ENCODE results near the gene INPP5A. TPM values are rescaled to one million over a fixed set of nuclear protein-coding genes. Genes with fewer than 3 reads are reported as not detected.

The INPP5A gene
- total RNA-seq, 1 donor from 2014 or later = 45.2 TPM

GRCh38 chr10:132590752-132591121 is 53.1 kb downstream of the INPP5A start:
- DNase-seq (ENCODE audit: low spot score) = no peak
- Mint-ChIP-seq H3K36me3 (ENCODE audit: low read depth, unreplicated experiment) (peaks cover 8% of the 10 kb centered on the region), H3K9me3 (ENCODE audit: unreplicated experiment) (no peaks in the 10 kb centered on the region), H3K4me3 (ENCODE audit: unreplicated experiment) (peak overlapping the region; percentile 71), H3K4me1 (ENCODE audit: unreplicated experiment) (peaks cover 55% of the 10 kb centered on the region), H3K27ac (ENCODE audit: unreplicated experiment) (peak overlapping the region; percentile 70), H3K27me3 (ENCODE audit: unreplicated experiment) (peaks cover 10% of the 10 kb centered on the region)
- no peak for TF ChIP-seq CTCF (IDR thresholded peaks at IDR 0.05; ENCODE audit: unreplicated experiment)

- Mint-ChIP-seq H3K4me1 (ENCODE audit: unreplicated experiment) (peaks cover 52% of the 10 kb centered on the region), H3K27me3 (ENCODE audit: unreplicated experiment) (peaks cover 10% of the 10 kb centered on the region), H3K4me3 (ENCODE audit: unreplicated experiment) (peak overlapping the region; percentile 71), H3K27ac (ENCODE audit: unreplicated experiment) (peak overlapping the region; percentile 70), H3K36me3 (ENCODE audit: low read depth, unreplicated experiment) (peaks cover 8% of the 10 kb centered on the region), H3K9me3 (ENCODE audit: unreplicated experiment) (no peaks in the 10 kb centered on the region)
- no peak for TF ChIP-seq CTCF (IDR thresholded peaks at IDR 0.05; ENCODE audit: unreplicated experiment)
- no peak for DNase-seq (ENCODE audit: low spot score)
Measured at GRCh38 chr10:132591166-132591971, 53.8 kb downstream of the INPP5A start.

DNA sequence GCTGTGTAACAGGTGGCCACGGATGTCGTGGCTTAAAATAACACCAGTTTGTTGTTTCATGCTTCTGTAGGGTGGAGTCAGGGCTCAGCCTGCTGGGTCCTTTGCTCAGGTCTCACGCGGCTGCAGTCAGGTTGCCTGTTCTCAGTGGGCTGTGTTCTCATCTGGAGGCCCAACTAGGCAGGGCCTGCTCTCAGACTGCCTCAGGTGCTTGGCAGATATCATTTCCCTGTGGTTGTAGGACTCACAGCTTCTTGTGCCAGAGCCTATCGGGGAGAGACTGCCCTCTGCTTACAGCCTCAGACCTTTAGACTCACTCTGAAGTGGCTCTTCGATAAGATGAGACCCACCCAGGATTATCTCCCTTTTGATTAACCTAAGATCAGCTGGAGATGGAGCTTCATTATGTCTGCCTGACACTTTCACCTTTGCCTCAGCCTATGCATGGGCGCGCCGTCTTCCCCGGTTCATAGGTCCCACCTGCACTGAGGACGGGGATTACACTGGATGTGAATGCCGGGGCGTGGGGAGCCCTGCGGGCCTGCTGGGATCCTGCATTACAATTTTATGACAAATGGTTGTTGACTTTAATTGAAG is 55.3 kb downstream of the INPP5A start:
- Mint-ChIP-seq H3K36me3 (ENCODE audit: low read depth, unreplicated experiment) (peaks cover 8% of the 10 kb centered on the region), H3K4me3 (ENCODE audit: unreplicated experiment) (no peak overlapping the region), H3K9me3 (ENCODE audit: unreplicated experiment) (no peaks in the 10 kb centered on the region), H3K4me1 (ENCODE audit: unreplicated experiment) (peaks cover 41% of the 10 kb centered on the region), H3K27ac (ENCODE audit: unreplicated experiment) (no peak overlapping the region), H3K27me3 (ENCODE audit: unreplicated experiment) (peaks cover 5% of the 10 kb centered on the region)
- TF ChIP-seq CTCF (IDR thresholded peaks at IDR 0.05; ENCODE audit: unreplicated experiment) = no peak
- no peak for DNase-seq (ENCODE audit: low spot score)

DNA sequence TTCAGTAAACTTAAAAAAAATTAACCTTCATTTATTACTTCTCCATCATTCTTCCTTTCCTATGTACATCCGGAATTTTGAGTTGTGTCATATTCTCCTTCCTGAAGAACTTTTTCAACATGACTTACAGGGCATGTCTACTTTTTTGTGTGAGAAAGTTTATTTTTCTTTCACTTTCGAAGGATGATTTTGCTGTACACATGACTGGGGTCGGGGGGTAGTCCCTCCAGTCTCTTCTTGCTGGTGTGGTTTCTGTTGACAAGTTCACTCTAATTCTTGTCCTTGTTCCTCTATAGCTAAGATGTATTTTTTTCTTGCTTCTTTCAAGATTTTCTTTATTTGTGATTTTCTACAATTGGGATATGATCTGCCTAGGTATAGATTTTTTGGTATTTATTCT is 55.8 kb downstream of the INPP5A start:
- no peak for DNase-seq (ENCODE audit: low spot score)
- TF ChIP-seq CTCF (IDR thresholded peaks at IDR 0.05; ENCODE audit: unreplicated experiment) = no peak
- Mint-ChIP-seq H3K4me3 (ENCODE audit: unreplicated experiment) (no peak overlapping the region), H3K9me3 (ENCODE audit: unreplicated experiment) (no peaks in the 10 kb centered on the region), H3K36me3 (ENCODE audit: low read depth, unreplicated experiment) (peaks cover 9% of the 10 kb centered on the region), H3K27me3 (ENCODE audit: unreplicated experiment) (peaks cover 5% of the 10 kb centered on the region), H3K27ac (ENCODE audit: unreplicated experiment) (no peak overlapping the region), H3K4me1 (ENCODE audit: unreplicated experiment) (peaks cover 36% of the 10 kb centered on the region)

Data from endothelial cell (in vitro differentiated cells).